HepG2 (cell line): ENCODE results near the gene PHEX.

ENCODE experiments used
- ATF3 ChIP-seq: sonication (generic); formaldehyde crosslinking; IDR thresholded peaks from 2 replicates; pipeline ENCODE4 v1.4.0; 2020; ENCODE audit warnings: missing genetic modification reagents
- CC2D1A ChIP-seq: sonication (generic); formaldehyde crosslinking; IDR thresholded peaks from 2 replicates; pipeline ENCODE4 v1.8.1; 2023; ENCODE audit warnings: mild to moderate bottlenecking, missing genetic modification reagents
- USF2 ChIP-seq, 2 experiments: sonication (generic) in 1 of 2; formaldehyde crosslinking in 1 of 2; IDR thresholded peaks; 2 replicates each; pipeline versions ENCODE4 v1.5.1 to v1.6.1; 2011 to 2020; ENCODE audit warnings: borderline replicate concordance in 1 of 2, low read depth in 1 of 2, low read length in 1 of 2, mild to moderate bottlenecking in 1 of 2, missing genetic modification reagents in 1 of 2, moderate library complexity in 1 of 2
- ZFP41 ChIP-seq: sonication (generic); formaldehyde crosslinking; IDR thresholded peaks from 2 replicates; pipeline ENCODE4 v1.4.0; 2020; ENCODE audit warnings: mild to moderate bottlenecking, missing genetic modification reagents, borderline replicate concordance
- ZHX2 ChIP-seq, 2 experiments: sonication (generic) in 1 of 2; formaldehyde crosslinking in 1 of 2; IDR thresholded peaks; 2 replicates each; pipeline versions ENCODE4 v1.6.1 to v1.9.0; 2014 to 2022; ENCODE audit warnings: antibody characterized with exemption in 1 of 2, borderline replicate concordance in 1 of 2, inconsistent platforms in 1 of 2, low read depth in 1 of 2, missing genetic modification reagents in 1 of 2
- ZMYM3 ChIP-seq: sonication (generic); formaldehyde crosslinking; IDR thresholded peaks from 2 replicates; pipeline ENCODE4 v1.5.1; 2020; ENCODE audit warnings: mild to moderate bottlenecking, missing genetic modification reagents
- ZNF274 ChIP-seq: sonication (generic); formaldehyde crosslinking; IDR thresholded peaks from 2 replicates; pipeline ENCODE4 v1.5.1; 2020; ENCODE audit warnings: mild to moderate bottlenecking, missing genetic modification reagents

GRCh38 chrX:22273714-22274317 is 241.7 kb downstream of the PHEX start:
- TF ChIP-seq USF2 (IDR thresholded peaks at IDR 0.05; ENCODE audit: low read depth, low read length) (no peak), USF2 (CRISPR knock-in tag; IDR thresholded peaks at IDR 0.05; ENCODE audit: borderline replicate concordance) (no peak), ZMYM3 (no peak), ZHX2 (IDR thresholded peaks at IDR 0.05; ENCODE audit: low read depth) (no peak), ZHX2 (CRISPR knock-in tag; IDR thresholded peaks at IDR 0.05; ENCODE audit: borderline replicate concordance) (no peak), ZFP41 (CRISPR knock-in tag) (no peak), ZNF274 (CRISPR knock-in tag) (no peak), ATF3 (no peak), CC2D1A (CRISPR knock-in tag) (no peak)
